Measurements from ENCODE around the gene REEP6. TPM values are rescaled to one million over a fixed set of nuclear protein-coding genes. Genes with fewer than 3 reads are reported as not detected.

The REEP6 gene
- total and polyA plus RNA-seq, 2 donors (not counting 1 experiment from before 2014, with no cell fraction given), result 0.47 to 0.99 TPM

DNA sequence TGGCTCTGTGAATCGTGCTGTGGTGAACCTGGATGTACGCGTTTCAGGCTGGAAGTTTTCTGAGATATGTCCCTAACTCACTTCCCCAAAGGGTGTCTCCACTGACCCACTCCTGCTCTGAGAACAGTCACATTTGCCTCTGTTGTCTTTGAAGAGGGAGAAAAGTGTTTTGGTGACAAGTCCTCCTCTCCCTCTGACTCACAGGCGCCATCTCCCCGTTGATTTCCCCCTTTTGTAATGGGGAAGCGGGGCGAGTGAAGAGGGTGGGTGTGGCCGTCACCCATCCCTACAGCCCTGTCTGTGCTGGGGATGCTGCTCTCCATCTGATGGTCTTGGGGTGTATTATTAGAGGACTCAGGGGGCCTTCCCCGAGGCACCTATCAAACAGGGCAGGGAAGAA is 31.5 kb upstream of the REEP6 start:
- Histone ChIP-seq H3K4me2 (ENCODE audit: extremely low read depth, insufficient read depth, low read length) (no peak overlapping the region), H3K27ac (ENCODE audit: insufficient read depth, low read length) (no peak overlapping the region), H3K36me3 (ENCODE audit: control insufficient read depth, insufficient read depth, low read length) (no peaks in the 10 kb centered on the region), H3K4me3 (replicated peaks in 1 of 4; ENCODE audit: control extremely low read depth in 1 of 4, insufficient read depth in 1 of 4, low read depth in 3 of 4, low read length in 4 of 4) (no peak overlapping the region), H3K79me2 (ENCODE audit: control insufficient read depth, insufficient read depth, low read length) (no peaks in the 10 kb centered on the region), H3K9me3 (ENCODE audit: control insufficient read depth, insufficient read depth, low read depth, low read length) (no peaks in the 10 kb centered on the region), H3K4me1 (ENCODE audit: control insufficient read depth, extremely low read depth, insufficient read depth, low read length) (no peaks in the 10 kb centered on the region), H2AFZ (ENCODE audit: low read length) (no peak overlapping the region), H3K27me3 (ENCODE audit: control insufficient read depth, insufficient read depth, low read length) (peaks cover 11% of the 10 kb centered on the region), H3K9ac (ENCODE audit: insufficient read depth, low read length) (no peak overlapping the region), H4K20me1 (ENCODE audit: control insufficient read depth, extremely low read depth, insufficient read depth, low read length) (no peaks in the 10 kb centered on the region)
- no peak for DNase-seq (ENCODE audit: low read depth in 2 of 2)
- TF ChIP-seq, protein P1, sequence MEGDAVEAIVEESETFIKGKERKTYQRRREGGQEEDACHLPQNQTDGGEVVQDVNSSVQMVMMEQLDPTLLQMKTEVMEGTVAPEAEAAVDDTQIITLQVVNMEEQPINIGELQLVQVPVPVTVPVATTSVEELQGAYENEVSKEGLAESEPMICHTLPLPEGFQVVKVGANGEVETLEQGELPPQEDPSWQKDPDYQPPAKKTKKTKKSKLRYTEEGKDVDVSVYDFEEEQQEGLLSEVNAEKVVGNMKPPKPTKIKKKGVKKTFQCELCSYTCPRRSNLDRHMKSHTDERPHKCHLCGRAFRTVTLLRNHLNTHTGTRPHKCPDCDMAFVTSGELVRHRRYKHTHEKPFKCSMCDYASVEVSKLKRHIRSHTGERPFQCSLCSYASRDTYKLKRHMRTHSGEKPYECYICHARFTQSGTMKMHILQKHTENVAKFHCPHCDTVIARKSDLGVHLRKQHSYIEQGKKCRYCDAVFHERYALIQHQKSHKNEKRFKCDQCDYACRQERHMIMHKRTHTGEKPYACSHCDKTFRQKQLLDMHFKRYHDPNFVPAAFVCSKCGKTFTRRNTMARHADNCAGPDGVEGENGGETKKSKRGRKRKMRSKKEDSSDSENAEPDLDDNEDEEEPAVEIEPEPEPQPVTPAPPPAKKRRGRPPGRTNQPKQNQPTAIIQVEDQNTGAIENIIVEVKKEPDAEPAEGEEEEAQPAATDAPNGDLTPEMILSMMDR (conservative IDR thresholded peaks at IDR 0.05 in 1 of 2, IDR thresholded peaks at IDR 0.05 in 1 of 2; ENCODE audit: low read depth in 1 of 2, low read length in 2 of 2), result no peak
- TF ChIP-seq EZH2 (IDR thresholded peaks at IDR 0.05; ENCODE audit: low read length, missing control alignments), result no peak

DNA sequence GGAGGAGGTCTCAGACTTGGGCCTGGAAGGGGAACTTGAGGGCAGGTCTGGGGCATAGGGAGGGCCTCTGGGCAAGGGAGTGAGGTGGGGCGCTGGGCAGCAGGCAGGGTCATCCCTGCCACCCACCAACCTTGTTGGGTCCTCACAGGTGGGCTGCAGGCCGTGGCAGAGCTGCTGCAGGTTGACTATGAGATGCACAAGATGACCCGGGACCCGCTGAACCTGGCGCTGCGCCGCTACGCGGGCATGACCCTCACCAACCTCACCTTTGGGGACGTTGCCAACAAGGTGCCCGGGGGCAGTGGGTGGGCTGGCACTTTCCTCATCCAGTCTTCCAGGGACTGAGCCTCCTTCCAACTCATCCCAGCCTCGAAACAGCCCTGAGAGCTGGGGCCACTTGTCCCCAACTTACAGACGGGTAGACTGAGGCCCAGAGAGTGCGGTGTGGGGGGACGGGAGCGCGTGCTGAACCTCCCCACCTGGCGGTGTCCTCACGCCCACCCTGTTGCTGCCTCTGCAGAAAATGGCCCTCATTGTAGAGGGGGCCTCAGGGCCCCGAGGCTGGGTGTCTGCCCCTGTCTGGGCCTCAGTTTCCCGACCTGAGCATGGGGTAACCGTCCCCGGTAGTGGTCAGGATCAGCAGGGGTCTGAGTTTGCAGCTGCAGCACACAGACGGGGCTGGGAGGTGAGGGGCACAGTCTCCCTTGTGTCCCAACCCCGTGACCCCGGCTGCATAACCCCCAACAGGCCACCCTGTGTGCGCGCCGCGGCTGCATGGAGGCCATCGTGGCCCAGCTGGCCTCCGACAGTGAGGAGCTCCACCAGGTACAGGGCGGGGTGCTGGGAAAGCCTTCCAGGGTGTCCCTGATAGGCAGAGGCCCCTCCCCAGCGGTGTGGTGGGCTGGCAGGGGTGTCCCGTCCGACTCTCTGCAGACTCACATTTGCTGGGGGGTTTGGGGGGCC is 30.7 kb upstream of the REEP6 start:
- Histone ChIP-seq H4K20me1 (ENCODE audit: control insufficient read depth, extremely low read depth, insufficient read depth, low read length) (no peaks in the 10 kb centered on the region), H3K79me2 (ENCODE audit: control insufficient read depth, insufficient read depth, low read length) (no peaks in the 10 kb centered on the region), H3K9me3 (ENCODE audit: control insufficient read depth, insufficient read depth, low read depth, low read length) (no peaks in the 10 kb centered on the region), H3K4me3 (replicated peaks in 1 of 4; ENCODE audit: control extremely low read depth in 1 of 4, insufficient read depth in 1 of 4, low read depth in 3 of 4, low read length in 4 of 4) (no peak overlapping the region), H3K4me1 (ENCODE audit: control insufficient read depth, extremely low read depth, insufficient read depth, low read length) (no peaks in the 10 kb centered on the region), H3K36me3 (ENCODE audit: control insufficient read depth, insufficient read depth, low read length) (no peaks in the 10 kb centered on the region), H3K27me3 (ENCODE audit: control insufficient read depth, insufficient read depth, low read length) (peaks cover 7% of the 10 kb centered on the region), H3K9ac (ENCODE audit: insufficient read depth, low read length) (no peak overlapping the region), H3K4me2 (ENCODE audit: extremely low read depth, insufficient read depth, low read length) (no peak overlapping the region), H3K27ac (ENCODE audit: insufficient read depth, low read length) (no peak overlapping the region), H2AFZ (ENCODE audit: low read length) (no peak overlapping the region)
- no peak for DNase-seq (ENCODE audit: low read depth in 2 of 2)
- TF ChIP-seq, protein P1 (conservative IDR thresholded peaks at IDR 0.05 in 1 of 2, IDR thresholded peaks at IDR 0.05 in 1 of 2; ENCODE audit: low read depth in 1 of 2, low read length in 2 of 2), result no peak
- TF ChIP-seq EZH2 (IDR thresholded peaks at IDR 0.05; ENCODE audit: low read length, missing control alignments), result no peak

DNA sequence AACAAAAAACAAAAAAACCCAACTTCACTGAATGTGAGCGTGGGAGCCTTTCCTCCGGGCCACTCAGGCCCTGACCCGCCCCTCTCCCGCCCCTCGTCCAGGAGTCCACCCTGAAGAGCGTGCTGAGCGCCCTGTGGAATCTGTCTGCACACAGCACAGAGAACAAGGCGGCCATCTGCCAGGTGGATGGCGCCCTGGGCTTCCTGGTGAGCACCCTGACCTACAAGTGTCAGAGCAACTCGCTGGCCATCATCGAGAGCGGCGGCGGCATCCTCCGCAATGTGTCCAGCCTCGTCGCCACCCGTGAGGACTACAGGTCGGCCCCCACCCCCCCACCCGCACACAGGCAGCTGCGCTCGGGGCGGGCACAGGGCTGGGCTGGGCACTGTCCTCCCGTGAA is 29.1 kb upstream of the REEP6 start:
- Histone ChIP-seq H3K4me2 (ENCODE audit: extremely low read depth, insufficient read depth, low read length) (no peak overlapping the region), H3K36me3 (ENCODE audit: control insufficient read depth, insufficient read depth, low read length) (no peaks in the 10 kb centered on the region), H3K4me3 (replicated peaks in 1 of 4; ENCODE audit: control extremely low read depth in 1 of 4, insufficient read depth in 1 of 4, low read depth in 3 of 4, low read length in 4 of 4) (no peak overlapping the region), H3K79me2 (ENCODE audit: control insufficient read depth, insufficient read depth, low read length) (no peaks in the 10 kb centered on the region), H4K20me1 (ENCODE audit: control insufficient read depth, extremely low read depth, insufficient read depth, low read length) (no peaks in the 10 kb centered on the region), H2AFZ (ENCODE audit: low read length) (no peak overlapping the region), H3K4me1 (ENCODE audit: control insufficient read depth, extremely low read depth, insufficient read depth, low read length) (no peaks in the 10 kb centered on the region), H3K27ac (ENCODE audit: insufficient read depth, low read length) (no peak overlapping the region), H3K27me3 (ENCODE audit: control insufficient read depth, insufficient read depth, low read length) (peaks cover 9% of the 10 kb centered on the region), H3K9ac (ENCODE audit: insufficient read depth, low read length) (no peak overlapping the region), H3K9me3 (ENCODE audit: control insufficient read depth, insufficient read depth, low read depth, low read length) (no peaks in the 10 kb centered on the region)
- DNase-seq (ENCODE audit: low read depth in 2 of 2), result no peak
- TF ChIP-seq EZH2 (IDR thresholded peaks at IDR 0.05; ENCODE audit: low read length, missing control alignments), result no peak
- TF ChIP-seq, protein P1 (conservative IDR thresholded peaks at IDR 0.05 in 1 of 2, IDR thresholded peaks at IDR 0.05 in 1 of 2; ENCODE audit: low read depth in 1 of 2, low read length in 2 of 2), result no peak
